Effector CD8-positive, alpha-beta T cell (primary cell): ENCODE measurements around the gene DAO.

Experiments used
- DNase-seq: peaks from one replicate; lab custom pipeline; 2025; lab: John Stamatoyannopoulos, UW

The DAO gene

DNA sequence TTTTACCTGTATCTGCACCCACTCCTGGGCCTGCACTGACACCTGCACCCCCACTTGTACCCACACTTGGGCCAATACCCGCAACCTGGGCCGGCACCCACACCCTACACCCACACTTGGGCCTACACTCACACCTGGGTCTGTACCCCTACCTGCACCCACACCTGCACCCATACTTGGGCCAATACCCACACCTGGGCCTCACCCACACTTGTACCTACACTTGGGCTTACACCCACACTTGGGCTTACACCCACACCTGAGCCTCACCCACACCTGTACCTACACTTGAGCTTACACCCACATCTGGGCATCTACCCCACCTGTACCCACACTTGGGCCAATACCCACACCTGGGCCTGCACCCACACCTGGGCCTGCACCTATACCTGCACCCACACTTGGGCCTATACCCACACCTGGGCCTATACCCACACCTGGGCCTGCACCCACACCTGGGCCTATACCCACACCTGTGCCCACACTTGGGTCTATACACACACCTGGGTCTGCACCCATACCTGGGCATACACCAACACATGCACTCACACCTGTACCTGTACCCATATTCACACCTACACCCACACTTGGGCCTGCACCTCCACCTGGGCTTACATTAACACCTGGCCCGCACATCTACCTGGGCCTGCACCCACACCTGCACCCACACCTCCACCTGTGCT, 39.2 kb downstream of the DAO start:
- no peak for DNase-seq

DNA sequence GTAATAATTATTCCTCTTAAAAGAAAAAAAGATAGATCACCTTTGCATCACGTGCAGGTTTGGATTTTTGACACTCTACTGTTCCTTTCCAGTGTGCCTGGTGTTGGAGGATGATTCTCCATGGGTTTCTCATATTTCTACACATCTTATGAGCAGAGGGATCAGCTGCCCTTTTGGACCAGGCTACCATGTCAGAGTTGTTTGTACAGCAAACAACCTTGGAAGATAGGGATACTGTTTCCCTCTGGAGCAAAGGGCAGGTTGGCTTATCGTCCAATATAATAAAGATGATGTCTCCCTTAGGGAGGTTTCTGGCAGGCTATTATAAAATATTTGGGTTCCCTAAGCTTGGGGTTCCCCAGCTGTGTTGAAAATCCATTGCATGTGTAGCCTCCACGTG, 42.1 kb downstream of the DAO start:
- DNase-seq: no peak

DNA sequence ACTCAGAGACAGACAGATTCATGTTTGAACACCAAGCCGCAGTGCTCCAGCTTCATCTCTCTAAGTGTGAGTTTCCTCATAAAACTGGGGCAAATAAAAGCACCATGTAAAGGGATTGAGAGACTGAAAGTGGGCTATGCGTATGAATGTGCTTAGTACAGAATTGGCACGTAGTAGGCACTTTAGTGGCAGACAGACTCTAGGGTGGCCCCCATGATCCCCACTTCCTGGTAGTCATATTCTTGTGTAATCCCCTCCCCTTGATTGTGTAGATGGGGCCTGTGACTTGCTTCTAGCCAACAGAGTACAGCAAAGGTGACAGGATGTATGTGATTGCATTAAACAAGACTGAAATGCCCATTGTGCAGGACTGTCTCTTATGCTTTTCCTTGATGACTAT, 43.0 kb downstream of the DAO start:
- DNase-seq: no peak

DNA sequence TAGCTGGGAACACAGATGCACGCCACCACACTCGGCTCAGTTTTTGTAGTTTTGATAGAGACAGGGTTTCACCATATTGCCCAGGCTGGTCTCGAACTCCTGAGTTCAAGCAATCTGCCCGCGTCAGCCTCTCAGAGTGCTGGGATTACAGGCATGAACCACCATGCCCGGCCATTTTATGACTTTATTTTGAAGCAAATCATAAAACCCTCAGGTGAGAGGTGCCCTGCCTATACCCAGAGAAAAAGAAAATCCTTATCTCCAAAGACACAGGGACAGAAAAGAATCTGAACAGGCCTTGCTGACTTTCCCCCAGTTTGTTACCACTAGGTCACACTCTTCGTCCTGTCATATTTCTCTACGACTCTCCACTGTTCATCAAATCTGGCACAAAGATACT, 48.8 kb downstream of the DAO start:
- DNase-seq: no peak

DNA sequence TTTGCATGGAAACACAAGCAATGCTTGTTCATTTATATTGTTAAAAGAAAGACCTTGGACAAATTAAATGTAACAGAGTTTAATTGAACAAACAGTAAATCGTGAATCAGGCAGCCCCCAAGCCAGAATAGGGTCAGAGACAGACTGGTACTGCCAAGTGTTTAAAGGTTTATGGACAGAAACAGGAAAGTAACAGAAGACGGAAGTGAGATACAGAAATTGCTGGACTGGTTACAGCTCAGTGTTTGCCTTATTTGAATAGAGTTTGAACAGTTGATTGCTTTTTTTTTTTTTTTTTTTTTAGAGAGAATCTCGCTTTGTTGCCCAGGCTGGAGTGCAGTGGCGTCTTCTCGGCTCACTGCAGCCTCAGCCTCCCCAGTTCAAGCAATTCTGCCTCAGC, 50.3 kb downstream of the DAO start:
- no peak for DNase-seq

DNA sequence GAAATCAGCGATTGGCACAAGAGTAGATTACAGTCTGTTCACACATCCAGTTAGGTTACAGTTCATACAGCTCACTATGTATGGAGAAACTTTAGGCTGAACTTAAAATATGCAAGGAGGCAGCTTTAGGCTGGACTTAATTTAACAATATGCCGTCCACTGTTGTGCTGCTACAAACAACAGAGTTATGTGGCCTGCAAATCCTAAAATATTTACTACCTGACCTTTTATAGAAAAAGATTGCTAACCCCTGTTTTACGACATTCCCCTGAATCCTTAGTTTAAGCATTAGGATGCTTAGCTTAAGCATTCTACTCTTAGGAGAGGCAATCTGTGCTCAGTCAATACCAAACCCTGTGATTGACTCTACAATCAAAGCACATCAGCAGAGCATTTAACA, 50.9 kb downstream of the DAO start:
- DNase-seq: no peak

DNA sequence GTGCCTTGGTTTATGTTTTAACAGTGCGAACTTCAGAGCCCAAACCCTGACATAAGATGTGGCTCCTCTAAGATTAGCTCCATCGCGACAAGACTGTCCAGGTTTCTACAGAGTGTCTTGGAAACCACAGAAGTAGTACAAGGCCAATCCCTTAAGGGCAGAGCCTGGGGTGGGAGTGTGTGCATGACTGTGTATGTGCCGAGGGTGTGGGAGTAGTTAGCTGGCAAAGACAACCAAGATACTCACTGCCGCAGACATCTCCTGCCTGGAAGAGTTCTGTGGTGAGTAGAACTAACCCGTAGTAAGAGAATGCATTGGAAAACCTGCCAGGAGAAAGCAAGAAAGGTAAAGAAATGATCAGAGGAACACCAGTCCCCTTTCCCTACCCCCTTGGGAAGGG, 54.1 kb downstream of the DAO start:
- DNase-seq: no peak

DNA sequence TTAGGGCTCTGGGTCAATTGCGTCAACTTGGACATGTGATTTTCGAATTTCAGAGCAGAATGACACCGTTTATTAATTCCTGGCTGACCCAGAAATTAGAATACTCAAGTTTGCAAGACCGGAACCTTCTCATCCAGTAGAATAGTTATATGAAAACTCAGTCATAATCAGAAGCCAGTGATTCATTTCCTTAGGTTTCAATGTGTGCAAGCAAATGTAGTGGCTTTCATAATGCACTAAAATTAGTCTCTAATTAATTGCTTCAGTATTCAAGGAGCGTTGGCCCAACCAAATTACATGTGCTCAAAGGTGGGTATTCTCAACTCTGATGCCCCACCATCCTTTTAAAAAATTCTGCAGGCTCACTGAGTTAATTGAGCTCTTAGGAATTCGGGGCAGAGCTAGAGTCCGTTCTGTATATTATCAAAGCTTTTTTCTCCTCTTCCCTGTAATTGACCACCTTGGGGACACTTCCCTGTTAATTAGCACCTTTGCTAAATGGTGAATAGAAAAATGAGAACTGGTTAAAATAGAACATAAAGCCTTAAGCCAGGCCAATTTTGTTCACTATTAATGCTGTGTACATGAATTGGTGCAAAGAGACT, 55.4 kb downstream of the DAO start:
- no peak for DNase-seq

DNA sequence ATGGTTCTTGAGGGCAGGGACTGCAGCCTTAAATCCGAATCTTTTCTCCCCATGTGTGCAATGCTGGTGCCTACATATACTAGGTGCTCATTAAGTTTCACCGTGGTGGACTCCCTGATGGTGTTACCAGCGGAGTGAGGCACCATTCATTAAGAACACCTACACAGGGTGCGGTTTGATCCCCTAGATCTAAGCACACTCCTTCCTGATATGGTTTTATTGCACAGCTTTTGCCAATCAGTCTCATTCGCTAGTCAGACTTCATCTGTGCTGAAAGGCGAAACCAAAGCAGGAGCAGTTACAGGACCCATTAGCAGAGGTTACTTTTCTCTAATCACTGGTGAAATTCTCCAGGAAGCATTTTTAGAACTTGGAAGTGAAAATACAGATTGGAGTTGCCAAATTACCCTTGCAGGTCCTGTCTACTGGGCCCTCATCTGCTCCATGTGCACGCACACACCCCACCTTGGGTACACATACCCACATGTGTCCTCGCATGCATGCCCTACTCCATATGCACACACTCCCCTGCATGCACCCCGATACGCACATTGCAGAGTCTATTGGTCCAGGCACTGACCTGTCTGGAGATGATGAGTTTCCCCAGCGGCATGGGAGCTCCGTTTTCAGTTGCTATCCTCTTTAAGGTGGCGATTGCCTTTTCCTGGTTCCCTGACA, 58.5 kb downstream of the DAO start:
- DNase-seq: no peak

DNA sequence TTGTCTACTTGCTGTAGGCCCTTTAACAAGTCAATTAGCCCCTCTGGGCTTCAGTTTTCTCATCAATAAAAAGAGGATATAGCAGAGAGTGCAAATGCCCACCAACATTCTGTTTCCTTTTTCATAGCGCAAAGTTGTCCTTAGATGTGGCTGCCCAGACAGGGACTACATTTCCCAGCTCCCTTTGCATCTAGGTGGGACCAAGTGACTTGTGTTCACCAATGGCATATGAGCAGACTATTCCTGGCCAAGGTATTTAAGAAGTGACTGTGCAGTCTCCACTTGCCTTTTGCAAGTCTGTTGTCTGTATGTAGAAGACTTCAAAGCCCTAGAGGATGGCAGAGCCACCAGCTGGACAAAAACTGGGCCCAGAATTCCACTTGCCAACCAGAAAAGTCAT, 59.7 kb downstream of the DAO start:
- no peak for DNase-seq

DNA sequence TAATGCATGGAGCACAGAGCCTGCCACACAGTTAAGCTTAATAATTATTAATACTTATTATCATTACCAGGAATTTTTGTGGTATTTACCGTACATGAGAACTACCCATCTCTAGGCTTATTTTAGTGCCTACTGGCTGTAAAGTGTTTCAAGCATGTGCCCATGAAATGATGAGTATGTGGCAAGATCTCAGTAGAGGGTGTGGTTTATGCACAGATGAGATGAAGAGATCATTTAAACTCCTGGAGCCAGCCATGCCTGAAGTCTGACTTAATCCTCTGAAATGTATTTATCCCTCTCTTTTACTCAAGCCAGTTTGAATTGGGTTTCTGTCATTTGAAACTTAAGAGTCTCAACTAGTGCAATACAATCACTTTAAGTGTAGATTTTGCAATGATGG, 60.2 kb downstream of the DAO start:
- no peak for DNase-seq

DNA sequence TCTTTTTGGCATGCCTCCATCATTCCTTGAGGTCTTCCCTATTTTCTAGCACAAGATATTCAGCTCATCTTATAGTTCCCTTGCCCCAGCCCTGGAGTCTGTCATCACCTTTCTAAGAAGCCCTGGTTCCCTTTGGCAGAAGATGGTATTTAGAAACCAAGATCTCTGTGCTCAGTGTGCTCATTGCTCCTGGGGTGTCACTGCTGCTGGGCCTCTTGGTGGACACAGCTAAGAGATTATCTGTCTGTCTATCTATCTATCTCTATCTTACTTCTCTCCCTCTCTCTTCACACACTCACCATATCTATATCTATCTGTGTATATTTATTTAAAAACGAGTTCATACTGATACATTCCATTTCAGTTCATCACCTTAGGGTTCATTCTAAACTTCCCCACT, 67.2 kb downstream of the DAO start:
- DNase-seq: no peak

DNA sequence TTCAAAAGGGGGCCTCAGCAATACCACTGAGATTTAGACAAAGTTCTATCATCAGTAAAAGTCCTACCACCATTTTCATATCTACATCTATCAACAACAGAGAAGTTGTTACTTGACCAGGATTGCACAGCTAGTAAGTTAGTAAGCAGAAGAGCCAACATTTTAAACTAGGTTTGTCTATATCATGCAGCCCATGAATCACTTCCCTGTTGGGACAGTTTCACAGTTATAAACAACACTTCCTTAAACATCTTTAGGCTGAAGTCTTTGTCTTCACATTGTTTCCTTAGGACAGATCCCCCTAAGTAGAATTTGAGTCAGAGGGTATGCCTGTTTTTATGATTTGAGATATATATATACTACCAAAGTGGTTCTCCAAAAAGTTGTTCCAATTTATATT, 68.5 kb downstream of the DAO start:
- no peak for DNase-seq

DNA sequence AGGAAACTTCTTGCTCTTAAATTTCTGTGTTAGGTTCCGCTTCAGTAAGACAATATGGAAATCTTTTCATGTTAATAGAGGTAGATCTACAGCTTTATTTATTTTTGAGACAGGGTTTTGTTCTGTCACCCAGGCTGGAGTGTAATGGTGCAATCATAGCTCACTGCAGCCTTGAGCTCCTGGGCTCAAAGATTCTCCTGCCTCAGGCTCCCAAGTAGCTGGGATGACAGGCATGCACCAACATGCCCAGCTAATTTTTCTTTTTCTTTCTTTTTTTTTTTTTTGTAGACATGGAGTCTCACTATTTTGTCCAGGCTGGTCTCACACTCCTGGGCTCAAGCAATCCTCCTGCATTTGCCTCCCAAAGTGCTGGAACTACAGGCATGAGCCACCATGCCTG, 70.1 kb downstream of the DAO start:
- DNase-seq: no peak
